SKM-1 (cell line): ENCODE data around the gene BANK1.
A peak's percentile ranks its signal among the peaks of the same experiment; 100 is the strongest.

Experiments
- DNase-seq: peaks from one replicate; lab custom pipeline; 2025; ENCODE audit not compliant: unreplicated experiment; lab: John Stamatoyannopoulos, UW

Gene BANK1

GRCh38 chr4:101818362-101818761, 27.8 kb downstream of the BANK1 start:
- no peak for DNase-seq

GRCh38 chr4:101823864-101824263, 33.3 kb downstream of the BANK1 start:
- DNase-seq = no peak

- DNase-seq = no peak
Measured at GRCh38 chr4:101824500-101824899, 34.0 kb downstream of the BANK1 start.

- DNase-seq = no peak
Measured at GRCh38 chr4:101825953-101826352, 35.4 kb downstream of the BANK1 start.

GRCh38 chr4:101831816-101832215, 41.3 kb downstream of the BANK1 start:
- DNase-seq = no peak

GRCh38 chr4:101833480-101833879, 43.0 kb downstream of the BANK1 start:
- no peak for DNase-seq

GRCh38 chr4:101835121-101835904, 44.8 kb downstream of the BANK1 start:
- peak; percentile 34 for DNase-seq

- no peak for DNase-seq
Measured at GRCh38 chr4:101843054-101843453, 52.5 kb downstream of the BANK1 start.

GRCh38 chr4:101846550-101846949, 56.0 kb downstream of the BANK1 start:
- no peak for DNase-seq

GRCh38 chr4:101850698-101851097, 60.2 kb downstream of the BANK1 start:
- DNase-seq = no peak

- DNase-seq = no peak
Measured at GRCh38 chr4:101851672-101852071, 61.1 kb downstream of the BANK1 start.

- DNase-seq = no peak
Measured at GRCh38 chr4:101853028-101853427, 62.5 kb downstream of the BANK1 start.

- DNase-seq = no peak
Measured at GRCh38 chr4:101853691-101854090, 63.2 kb downstream of the BANK1 start.

GRCh38 chr4:101855239-101855638, 64.7 kb downstream of the BANK1 start:
- no peak for DNase-seq

GRCh38 chr4:101856149-101856548, 65.6 kb downstream of the BANK1 start:
- no peak for DNase-seq

- no peak for DNase-seq
Measured at GRCh38 chr4:101857176-101857575, 66.6 kb downstream of the BANK1 start.

- DNase-seq = no peak
Measured at GRCh38 chr4:101858641-101859040, 68.1 kb downstream of the BANK1 start.

- no peak for DNase-seq
Measured at GRCh38 chr4:101862595-101862994, 72.1 kb downstream of the BANK1 start.

GRCh38 chr4:101864660-101865059, 74.1 kb downstream of the BANK1 start:
- DNase-seq = no peak

- DNase-seq = no peak
Measured at GRCh38 chr4:101865501-101866062, 75.1 kb downstream of the BANK1 start.

GRCh38 chr4:101870874-101871273, 80.3 kb downstream of the BANK1 start:
- DNase-seq = no peak

GRCh38 chr4:101871962-101872676, 81.6 kb downstream of the BANK1 start:
- DNase-seq = no peak
